NT2/D1 (cell line): ENCODE results near the gene TFDP3.

ENCODE experiments used
- DNase-seq: peaks from one replicate; pipeline ENCODE4 v3.0.0-alpha.2; 2011; ENCODE audit warnings: low read depth, low spot score
- H3K27me3 ChIP-seq: 2 replicates; pipeline ENCODE4 v1.6.0; 2011; ENCODE audit warnings: mild to moderate bottlenecking; ENCODE audit not compliant: insufficient read length, insufficient read depth
- H3K36me3 ChIP-seq: 2 replicates; pipeline ENCODE4 v1.6.1; 2011; ENCODE audit warnings: mild to moderate bottlenecking, low read length, mixed read lengths; ENCODE audit not compliant: insufficient read depth, insufficient read length
- H3K4me1 ChIP-seq: 2 replicates; pipeline ENCODE4 v1.5.1; 2011; ENCODE audit not compliant: insufficient read depth, insufficient read length
- H3K4me3 ChIP-seq: 2 replicates; pipeline ENCODE4 v1.5.1; 2011; ENCODE audit warnings: low read depth; ENCODE audit not compliant: insufficient read length
- H3K9ac ChIP-seq: 2 replicates; pipeline ENCODE4 v1.6.0; 2011; ENCODE audit warnings: low read depth; ENCODE audit not compliant: insufficient read length
- H3K9me3 ChIP-seq: 2 replicates; pipeline ENCODE4 v1.5.1; 2011; ENCODE audit warnings: mild to moderate bottlenecking, low read length; ENCODE audit not compliant: insufficient read depth
- SUZ12 ChIP-seq: IDR thresholded peaks from 2 replicates; pipeline ENCODE4 v1.6.1; 2011; ENCODE audit not compliant: insufficient read length, insufficient read depth; ENCODE audit errors: extremely low read depth
- YY1 ChIP-seq: IDR thresholded peaks from 2 replicates; pipeline ENCODE4 v1.6.1; 2011; ENCODE audit not compliant: insufficient read length, insufficient read depth
- ZNF274 ChIP-seq: IDR thresholded peaks from 2 replicates; pipeline ENCODE4 v1.6.1; 2011; ENCODE audit warnings: mild to moderate bottlenecking, low read depth, low read length

TFDP3 gene

GRCh38 chrX:133171962-133172708 lies 46.0 kb downstream of the TFDP3 start:
- Histone ChIP-seq H3K36me3 (no peaks in the 10 kb centered on the region), H3K27me3 (no peaks in the 10 kb centered on the region)
- DNase-seq: no peak

More at GRCh38 chrX:133171962-133172708, 46.0 kb downstream of the TFDP3 start:
- Histone ChIP-seq H3K4me3 (no peak overlapping the region), H3K4me1 (no peaks in the 10 kb centered on the region), H3K9ac (no peak overlapping the region), H3K9me3 (no peaks in the 10 kb centered on the region)
- TF ChIP-seq YY1 (no peak), SUZ12 (no peak), ZNF274 (no peak)
